HG02973 (cell line): Measurements from ENCODE around the gene CTSW.
A peak's percentile ranks its signal among the peaks of the same experiment; 100 is the strongest.

Experiments used
- ATAC-seq: cut with Tn5 transposase; IDR thresholded peaks from one replicate; pipeline ENCODE4 v1.9.1; 2021; ENCODE audit warnings: moderate library complexity; ENCODE audit not compliant: unreplicated experiment

Gene CTSW

DNA sequence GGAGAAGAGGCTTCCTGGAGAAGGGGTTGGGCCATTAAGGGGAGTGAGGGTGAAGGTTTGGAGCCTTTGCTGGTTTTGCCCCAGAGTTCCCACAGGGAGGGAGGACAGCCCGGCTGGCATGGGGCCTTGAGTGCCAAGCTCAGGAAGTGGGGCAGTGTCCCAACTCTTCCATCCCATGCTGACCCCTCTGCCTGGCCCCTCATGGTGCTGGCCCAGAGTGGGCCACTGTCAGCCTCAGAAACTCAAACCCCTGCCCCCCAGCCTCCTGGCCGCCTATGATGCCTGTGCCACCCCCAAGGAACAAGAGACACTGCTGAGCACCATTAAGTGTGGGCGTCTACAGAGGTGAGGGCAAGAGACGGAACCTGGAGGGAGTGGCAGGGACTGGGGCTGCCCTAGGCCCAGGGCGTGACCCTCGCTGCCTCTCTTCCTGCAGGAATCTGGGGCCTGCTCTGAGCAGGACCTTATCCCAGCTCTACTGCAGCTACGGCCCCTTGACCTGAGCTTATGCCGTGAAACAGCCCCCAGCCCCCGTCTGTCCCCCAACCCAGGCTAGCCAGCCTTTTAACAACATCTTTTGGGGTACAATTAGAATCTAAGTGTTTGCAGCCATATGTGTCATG, 14.0 kb upstream of the CTSW start:
- ATAC-seq: no peak

DNA sequence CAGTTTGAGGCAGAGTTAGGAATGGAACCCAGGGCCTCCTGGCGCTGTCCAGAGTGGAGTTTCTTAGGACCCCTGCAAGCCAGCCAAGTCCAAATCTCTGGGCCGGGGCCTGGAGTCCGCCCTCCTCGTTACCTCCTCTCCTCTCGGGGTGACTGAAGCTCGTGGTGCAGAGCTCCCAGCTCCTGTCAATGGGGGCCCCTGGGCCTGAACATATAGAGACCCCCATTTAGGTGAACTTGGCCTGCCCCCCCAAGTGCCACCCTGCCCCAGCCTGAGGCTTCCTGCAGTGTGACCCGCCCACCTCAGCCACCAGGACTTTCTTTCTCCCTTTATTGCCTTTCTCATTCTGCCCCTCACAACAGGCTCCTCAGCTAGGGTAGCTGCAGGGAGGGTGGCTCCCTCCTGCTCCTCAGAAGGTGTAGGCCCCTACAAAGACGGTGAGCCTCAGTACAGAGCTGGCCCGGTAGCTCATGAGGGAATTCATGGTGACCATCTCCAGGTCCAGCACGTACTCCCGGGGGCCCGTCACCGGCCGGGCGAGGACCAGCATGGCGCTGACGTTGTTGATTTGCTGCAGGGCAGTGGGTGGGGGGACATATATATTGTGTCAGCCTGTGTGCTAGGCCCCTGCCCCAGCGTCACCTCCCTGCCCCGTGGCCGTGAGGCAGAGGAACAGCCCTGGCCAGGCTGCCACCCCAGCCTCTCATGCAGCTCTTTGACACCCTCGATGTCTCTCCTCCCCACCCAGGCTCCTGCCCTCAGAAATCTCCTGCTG, 12.9 kb upstream of the CTSW start:
- ATAC-seq: no peak

DNA sequence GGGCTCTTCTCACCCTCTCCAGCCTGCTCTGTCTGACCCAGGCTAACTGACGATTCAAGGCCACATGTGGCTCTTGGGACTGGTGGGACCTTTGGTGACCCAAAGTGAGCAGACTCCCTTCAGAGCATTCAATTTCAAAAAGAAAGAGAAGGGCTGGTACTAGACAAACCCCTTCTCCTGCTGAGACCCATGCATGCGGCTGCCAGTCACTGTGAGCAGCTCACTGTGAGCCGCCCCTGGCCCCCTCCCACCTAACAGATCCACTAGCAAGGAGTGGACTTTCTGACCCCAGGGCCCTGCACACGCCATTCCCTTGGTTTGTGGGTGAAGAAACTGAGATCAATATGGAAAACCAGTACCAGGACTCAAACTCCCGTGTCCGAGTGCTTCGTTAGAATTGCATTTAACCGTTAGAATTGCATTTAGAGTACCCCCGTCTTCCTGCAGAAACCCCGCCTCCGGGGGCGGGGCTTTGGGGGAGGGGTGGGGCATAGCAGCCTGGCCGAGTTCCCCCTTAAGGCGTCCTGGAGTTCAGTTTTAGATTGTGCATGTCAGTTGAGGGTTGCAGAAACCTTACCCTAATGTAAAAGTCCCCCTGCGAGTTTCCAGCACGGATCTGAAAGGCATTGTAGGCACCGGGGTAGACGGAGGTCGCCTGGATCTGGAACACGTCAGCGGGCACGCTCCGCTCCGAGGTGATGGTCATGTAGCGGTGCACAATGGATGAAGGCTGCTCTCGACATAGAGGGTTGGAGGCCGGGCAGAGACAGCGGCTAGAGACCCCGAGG, 12.2 kb upstream of the CTSW start:
- no peak for ATAC-seq

DNA sequence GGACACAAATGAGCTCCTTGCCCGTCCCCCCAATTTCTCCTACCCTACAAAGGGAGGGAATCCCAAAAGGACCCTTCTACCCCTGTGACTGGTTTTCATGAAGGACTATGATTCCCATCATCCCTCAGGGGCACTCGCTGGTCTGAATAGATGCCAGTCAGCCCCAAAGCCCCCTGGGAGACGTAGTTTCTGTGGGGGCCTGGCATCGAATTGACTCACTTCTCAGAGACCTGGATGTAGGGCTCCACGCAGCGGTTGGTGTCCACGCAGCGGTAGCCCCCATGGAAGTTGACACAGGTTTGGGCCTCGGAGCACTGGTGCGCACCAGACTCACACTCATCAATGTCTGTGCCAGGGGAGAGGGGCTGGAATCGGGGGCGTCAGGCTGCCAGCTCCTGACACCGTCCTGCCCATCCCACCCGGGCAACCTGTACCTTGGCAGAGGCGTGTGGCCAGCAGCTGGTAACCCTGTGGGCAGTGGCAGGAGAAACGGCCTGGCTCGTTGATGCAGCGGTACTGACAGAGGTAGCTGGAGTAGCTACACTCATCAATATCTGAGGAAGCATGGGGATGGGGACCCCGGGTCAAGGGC, 11.5 kb upstream of the CTSW start:
- ATAC-seq: no peak

DNA sequence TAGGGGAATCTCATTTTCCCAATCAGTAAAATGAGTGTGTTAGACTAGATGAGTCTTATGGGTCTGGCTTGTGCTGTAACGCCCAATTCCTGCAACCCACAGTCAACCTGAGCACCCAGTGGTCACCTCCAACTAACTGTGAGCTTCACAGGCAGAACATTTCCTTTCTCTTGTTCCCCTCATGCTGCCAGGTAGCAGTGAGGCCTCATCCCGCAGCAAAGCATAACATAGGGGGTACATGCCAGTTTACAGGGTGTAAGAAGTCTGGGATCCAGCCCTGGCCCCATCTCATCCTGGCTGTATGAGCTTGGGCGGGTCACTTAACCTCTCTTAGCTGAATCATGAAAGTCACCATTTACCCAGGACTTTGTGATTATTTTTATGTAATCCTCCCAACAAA, 10.7 kb upstream of the CTSW start:
- no peak for ATAC-seq

DNA sequence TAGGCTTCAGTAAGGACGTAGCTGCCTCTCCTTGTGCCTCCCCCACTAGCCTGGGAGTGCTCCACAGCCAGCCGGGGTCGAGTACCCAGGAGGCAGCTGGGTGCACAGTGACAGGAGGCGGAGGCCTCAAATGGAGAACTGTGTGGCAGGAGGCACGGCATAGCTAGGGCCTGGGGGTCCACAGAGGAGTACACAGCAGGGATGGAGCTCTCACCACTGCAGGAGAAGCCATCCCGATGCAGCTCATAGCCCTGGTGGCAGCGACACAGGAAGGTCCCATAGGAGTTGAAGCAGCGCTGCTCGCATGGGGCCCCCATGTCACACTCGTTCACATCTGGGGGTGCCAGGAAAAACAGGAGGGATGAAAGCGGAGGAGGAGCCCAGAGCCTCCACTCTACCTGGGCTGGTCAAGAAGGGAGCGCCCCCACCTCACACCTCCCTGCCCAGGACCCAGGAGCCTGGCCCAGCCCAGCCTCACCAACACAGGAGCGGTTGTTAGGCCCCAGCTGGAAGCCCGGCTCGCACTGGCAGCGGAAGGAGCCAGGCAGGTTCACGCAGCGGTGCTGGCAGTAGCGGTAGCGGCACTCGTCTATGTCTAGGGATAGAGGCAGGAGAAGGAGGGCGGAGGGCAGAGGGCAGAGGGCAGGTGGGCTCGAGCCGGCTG, 9.9 kb upstream of the CTSW start:
- ATAC-seq: no peak

DNA sequence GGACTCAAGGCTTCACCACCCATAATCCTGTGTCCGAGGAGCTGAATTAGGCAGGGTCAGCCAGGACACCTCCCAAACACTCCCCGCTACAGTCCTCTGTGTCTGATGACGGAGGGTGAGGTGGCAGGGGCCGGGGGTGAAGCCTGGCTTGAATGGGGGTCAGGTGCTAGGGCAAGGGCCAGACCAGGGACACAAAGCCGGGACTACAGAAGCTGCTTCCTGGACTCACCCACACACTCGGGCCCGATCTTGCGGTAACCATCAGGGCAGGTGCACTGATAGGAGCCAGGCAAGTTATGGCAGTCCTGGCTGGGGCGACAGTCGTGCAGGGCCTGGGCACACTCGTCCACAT, 9.4 kb upstream of the CTSW start:
- ATAC-seq: no peak

DNA sequence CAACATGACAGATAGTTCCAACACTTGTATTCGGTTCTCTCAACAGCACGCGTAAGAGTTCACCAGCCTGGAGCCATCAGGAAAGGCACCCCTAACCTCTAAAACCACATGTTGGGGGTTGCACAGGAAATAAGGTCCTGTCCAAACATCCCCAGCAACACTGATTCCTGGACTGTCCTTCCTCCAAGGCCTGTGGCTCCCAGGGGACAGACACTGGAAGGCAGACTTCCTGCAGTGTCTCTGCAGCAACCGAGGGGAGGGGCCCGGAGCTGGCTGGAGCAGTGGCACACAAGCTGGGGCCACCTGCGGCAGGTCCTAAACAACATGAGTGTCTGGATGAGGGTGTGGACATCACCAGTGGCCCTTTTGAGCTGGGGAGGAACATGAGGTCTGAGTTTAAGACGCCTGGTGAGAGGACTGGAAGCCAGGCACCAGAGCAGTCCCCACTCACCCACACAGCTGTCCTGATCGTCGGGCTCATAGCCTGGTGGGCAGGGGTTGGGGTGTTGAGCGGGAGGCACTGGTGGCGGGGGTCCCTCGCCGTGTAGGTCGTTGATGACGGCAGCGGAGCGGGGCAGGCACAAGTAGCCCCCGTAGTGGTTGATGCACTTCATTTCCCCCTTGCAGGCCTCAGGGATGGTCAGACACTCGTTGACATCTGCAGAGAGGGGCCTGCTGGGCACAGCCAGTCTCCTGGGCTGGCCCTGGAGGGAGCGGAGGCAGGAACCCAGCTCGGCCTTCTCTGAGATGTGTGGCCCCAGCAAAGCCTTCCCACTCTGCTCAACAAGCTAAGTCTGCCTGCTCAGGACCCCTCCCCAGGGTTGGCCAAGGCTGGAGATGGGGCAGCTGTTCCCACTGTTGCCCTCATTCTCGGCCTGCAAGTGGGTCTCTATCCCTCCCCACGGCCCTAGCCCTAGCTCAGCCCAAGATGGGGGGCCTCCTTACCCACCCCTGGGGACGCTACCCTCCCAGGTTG, 8.6 kb upstream of the CTSW start:
- ATAC-seq: no peak

DNA sequence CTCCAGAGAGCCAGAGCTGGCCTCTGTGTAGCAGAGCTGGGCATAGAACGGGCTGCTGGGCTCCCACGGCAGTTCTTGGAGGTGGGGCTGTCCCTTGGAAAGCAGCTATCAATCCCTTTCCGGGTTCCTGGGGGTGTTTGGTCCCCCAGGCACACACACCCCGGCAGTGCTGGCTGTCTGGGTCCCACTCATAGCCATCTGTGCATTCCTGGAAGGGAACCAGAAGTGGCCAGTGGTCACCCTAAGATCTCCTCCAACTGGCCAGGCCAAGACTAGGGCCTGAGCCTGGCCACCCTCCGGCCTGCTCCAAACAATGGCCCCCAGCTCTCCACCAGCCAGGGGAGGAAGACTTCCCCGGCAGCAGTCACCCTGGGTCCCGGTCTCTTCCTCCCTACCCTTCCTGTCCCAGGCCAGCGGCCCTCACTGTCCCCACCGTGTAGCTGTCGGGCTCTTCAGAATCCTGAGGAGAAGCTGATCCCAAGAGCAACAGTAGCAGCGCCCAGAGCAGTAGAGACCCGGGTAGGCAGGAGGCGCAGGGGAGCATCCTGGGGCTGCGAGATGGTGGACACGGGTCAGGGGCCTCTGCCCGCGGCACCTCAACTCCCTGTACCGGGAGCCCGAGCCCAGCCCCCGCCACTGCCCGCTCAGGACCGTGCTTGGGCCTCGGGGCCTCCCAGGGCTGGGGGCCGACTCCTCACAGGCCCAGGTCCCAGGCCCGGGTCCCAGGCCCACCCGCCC, 7.7 kb upstream of the CTSW start:
- ATAC-seq: no peak

DNA sequence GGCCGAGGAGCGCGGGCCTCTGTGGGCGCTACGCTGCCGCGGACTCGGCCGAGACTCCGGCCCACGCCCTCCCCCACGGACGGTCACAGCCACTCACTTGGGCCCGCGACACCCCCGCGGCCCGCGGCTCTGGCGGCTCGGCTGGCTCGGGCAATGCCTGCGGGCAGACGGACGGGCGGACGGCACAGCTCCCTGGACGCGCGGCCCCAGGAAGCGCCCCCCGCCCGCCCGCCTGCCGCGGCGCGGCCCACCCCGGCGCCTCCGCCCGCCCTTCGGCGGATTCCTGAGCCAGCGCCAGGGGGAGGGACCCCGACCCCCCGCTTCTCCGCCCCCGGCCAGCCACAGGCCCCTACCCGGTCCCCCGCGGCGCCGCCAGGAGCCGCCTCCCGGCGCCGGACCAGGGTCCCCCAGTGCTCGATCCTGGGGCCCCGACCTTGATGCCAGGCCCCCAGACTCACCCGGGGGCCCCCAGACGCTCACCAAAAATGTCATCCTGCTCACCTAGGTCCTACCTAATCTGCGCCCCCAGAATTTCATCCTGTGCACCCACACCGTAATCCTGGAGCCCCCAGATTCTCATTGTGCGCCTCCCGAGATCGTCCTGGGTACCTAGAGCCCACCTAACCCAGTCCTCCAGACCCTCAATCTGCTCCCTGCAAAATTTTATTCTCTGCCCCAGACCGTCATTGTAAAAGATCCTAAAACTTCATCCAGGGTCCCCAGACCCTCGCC, 6.9 kb upstream of the CTSW start, which contains the start of gene EFEMP2:
Gene EFEMP2, minus strand, starts transcription at position 215 of the 732 bp plus-strand sequence. CDS start 446 bp downstream, outside the sequence.
- no peak for ATAC-seq

DNA sequence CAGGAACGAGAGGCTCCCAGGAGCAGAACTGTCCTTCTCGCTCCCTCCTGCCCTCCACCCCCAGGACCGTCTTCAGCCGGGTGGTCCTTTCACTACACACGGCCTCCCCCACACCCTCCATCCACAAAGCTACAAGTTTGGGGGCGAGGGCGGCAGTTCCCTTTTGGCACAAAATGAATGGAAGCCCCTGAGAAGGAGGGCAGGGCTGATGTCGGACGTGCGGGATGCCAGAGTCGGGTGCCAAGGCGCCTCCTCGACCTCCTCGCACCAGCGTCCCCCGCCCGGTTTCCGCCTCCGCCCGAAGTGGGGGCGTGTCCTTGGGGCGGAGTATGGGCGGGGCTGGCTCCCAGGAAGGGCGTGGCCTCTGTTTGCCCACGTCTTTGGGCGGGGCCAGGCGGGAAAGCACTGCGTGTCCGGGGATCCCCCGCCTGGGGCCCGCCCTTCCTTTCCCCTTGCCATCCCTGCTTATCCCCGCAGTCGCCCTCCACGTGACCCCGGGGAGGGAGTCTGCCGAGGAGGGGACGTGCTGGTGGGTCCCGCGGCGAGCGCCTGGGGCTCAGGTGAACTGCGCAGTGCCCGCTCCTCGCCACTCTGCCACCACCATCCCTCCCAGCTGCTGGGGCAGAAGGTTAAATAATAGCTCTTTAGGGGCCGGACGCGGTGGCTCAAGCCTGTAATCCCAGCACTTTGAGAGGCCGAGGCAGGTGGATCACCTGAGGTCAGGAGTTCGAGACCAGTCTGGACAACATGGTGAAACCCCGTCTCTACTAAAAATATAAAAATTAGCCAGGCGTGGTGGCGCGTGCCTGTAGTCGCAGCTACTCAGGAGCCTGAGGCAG, 6.1 kb upstream of the CTSW start:
- peak; percentile 64 for ATAC-seq

DNA sequence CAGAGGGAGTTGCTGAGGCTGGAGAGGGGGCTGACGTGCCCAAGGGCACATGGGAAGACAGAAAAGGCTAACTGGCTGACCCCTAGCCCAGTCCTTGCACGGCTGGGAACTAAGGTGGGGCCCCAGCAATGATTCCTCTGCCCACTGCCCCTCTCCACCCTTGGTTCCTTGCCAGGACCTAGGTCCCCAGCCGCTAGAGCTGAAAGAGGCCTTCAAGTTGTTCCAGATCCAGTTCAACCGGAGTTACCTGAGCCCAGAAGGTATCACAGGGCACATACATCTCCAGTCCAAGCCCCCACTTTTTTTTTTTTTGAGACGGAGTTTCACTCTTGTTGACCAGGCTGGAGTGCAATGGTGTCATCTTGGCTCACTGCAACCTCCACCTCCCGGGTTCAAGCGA, 390 bp downstream of the CTSW start:
- ATAC-seq: no peak

DNA sequence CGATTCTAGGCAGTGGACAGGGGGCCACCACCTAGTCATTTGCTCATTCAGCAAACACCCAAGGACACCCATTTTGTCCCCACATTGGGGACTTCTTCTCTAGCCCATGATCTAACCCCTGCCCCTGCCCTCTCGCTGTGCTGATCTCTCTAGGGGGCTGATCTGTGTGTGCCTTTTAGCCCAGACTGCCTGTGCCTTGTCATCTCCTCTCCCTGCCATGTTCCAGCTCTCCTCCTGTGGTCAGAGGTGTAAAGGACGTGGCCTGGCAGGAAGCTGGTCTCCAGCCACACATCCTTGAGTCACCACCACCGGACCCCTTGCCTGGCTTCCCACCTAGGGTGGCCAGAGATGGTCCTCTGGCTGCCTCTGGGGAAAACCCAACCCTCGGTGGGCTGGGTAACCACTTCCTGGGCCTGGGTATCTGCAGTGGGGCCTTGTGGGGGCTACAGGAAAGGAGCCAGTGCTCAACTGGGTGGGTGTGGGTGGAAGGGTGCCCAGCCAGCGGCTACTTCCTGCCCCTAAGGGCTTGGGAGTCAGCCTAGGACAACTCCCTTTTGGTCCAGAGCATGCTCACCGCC, 1.3 kb downstream of the CTSW start:
- ATAC-seq: no peak

DNA sequence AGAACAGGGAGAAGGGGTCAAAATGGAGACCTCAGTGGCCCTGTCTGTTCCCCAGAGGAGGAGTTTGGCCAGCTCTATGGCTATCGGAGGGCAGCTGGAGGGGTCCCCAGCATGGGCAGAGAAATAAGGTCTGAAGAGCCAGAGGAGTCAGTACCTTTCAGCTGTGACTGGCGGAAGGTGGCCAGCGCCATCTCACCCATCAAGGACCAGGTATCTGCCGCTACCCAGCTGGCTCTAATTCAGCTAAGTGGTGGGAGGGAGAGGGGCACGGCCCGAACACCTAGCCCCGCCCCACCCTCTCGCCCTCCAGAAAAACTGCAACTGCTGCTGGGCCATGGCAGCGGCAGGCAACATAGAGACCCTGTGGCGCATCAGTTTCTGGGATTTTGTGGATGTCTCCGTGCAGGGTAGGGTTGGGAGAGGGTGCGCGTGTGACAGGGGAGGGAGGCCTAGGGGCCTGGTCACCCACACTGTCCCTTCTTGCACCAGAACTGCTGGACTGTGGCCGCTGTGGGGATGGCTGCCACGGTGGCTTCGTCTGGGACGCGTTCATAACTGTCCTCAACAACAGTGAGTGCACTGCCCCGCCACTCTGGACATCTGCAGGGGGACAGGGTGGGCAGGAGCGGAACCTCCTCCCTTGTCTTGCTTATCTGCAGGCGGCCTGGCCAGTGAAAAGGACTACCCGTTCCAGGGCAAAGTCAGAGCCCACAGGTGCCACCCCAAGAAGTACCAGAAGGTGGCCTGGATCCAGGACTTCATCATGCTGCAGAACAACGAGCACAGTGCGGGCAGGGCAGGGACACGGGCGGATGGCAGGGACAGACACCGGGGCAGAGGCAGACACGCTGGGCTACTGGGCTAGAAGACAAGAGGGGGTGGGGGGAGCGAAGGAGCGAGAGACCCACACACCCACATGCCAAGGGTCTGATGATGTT, 2.8 kb downstream of the CTSW start:
- no peak for ATAC-seq

DNA sequence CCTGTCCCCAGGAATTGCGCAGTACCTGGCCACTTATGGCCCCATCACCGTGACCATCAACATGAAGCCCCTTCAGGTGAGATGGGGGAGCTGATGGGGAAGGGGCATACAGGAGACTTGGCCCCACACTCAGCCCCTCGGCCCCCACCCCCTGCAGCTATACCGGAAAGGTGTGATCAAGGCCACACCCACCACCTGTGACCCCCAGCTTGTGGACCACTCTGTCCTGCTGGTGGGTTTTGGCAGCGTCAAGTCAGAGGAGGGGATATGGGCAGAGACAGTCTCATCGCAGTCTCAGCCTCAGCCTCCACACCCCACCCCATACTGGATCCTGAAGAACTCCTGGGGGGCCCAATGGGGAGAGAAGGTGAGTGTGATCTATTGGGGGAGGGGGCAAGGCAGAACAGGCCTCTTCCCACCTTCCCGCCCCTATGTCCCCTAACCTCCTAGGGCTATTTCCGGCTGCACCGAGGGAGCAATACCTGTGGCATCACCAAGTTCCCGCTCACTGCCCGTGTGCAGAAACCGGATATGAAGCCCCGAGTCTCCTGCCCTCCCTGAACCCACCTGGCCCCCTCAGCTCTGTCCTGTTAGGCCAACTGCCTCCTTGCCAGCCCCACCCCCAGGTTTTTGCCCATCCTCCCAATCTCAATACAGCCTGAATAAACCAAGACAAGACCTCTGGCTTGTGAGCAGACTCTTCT, 3.6 kb downstream of the CTSW start:
- no peak for ATAC-seq
